ENCODE measurements around the gene MS4A5. TPM values are rescaled to one million over a fixed set of nuclear protein-coding genes. Genes with fewer than 3 reads are reported as not detected.

Gene MS4A5
- total RNA-seq, 4 donors from 2014 or later: not detected

GRCh38 chr11:60393016-60393415 lies 36.4 kb upstream of the MS4A5 start:
- no peaks in the 10 kb centered on the region for H3K4me1 ChIP-seq
- no peaks in the 10 kb centered on the region for H3K27me3 ChIP-seq
- intact Hi-C loops (cut with DNase I; ENCODE audit: low total_unique reads): no loop called here
- no peak overlapping the region for H3K4me3 ChIP-seq
- no peak for TF ChIP-seq CTCF (IDR thresholded peaks at IDR 0.05 in 4 of 5, conservative IDR thresholded peaks at IDR 0.05 in 1 of 5)
- no peak for TF ChIP-seq POLR2A (IDR thresholded peaks at IDR 0.05)
- H3K36me3 ChIP-seq: no peaks in the 10 kb centered on the region
- no peak overlapping the region for H3K27ac ChIP-seq
- no peak for DNase-seq
- in situ Hi-C loops (cut with MboI; ENCODE audit: low sequenced_read_pairs in 4 of 4): no loop called here
- ATAC-seq: no peak
- no peaks in the 10 kb centered on the region for H3K9me3 ChIP-seq

- Histone ChIP-seq H3K9me3 (no peaks in the 10 kb centered on the region), H3K36me3 (no peaks in the 10 kb centered on the region), H3K4me3 (no peak overlapping the region), H3K4me1 (no peaks in the 10 kb centered on the region), H3K27me3 (no peaks in the 10 kb centered on the region), H3K27ac (no peak overlapping the region)
- no peak for ATAC-seq
- TF ChIP-seq CTCF (IDR thresholded peaks at IDR 0.05 in 4 of 5, conservative IDR thresholded peaks at IDR 0.05 in 1 of 5): no peak
- TF ChIP-seq POLR2A (IDR thresholded peaks at IDR 0.05): no peak
- in situ Hi-C loops (cut with MboI; ENCODE audit: low sequenced_read_pairs in 4 of 4): no loop called here
- no peak for DNase-seq
- intact Hi-C loops (cut with DNase I; ENCODE audit: low total_unique reads): no loop called here
These were observed 34.5 kb upstream of the MS4A5 start for GRCh38 chr11:60394666-60395380.

- in situ Hi-C loops (cut with MboI; ENCODE audit: low sequenced_read_pairs in 4 of 4) (no loop called here), intact Hi-C loops (cut with DNase I; ENCODE audit: low total_unique reads) (no loop called here)
- DNase-seq: no peak
- Histone ChIP-seq H3K36me3 (no peaks in the 10 kb centered on the region), H3K4me3 (no peak within 1 kb of the TSS), H3K4me1 (no peaks in the 10 kb centered on the region), H3K9me3 (no peaks in the 10 kb centered on the region), H3K27me3 (no peaks in the 10 kb centered on the region), H3K27ac (no peak within 1 kb of the TSS)
- no peak for ATAC-seq
- TF ChIP-seq POLR2A (IDR thresholded peaks at IDR 0.05) (no peak), CTCF (IDR thresholded peaks at IDR 0.05 in 4 of 5, conservative IDR thresholded peaks at IDR 0.05 in 1 of 5) (no peak)
These were observed 33.0 kb upstream of the MS4A5 start, which contains the start of gene MS4A14 for GRCh38 chr11:60396382-60396781. Gene MS4A14, plus strand, starts transcription at chr11:60396459. Its CDS starts 120 bp downstream, at chr11:60396579.

GRCh38 chr11:60396799-60397198 lies 32.6 kb upstream of the MS4A5 start:
- Histone ChIP-seq H3K4me3 (no peak overlapping the region), H3K4me1 (no peaks in the 10 kb centered on the region), H3K27ac (no peak overlapping the region), H3K9me3 (no peaks in the 10 kb centered on the region), H3K36me3 (no peaks in the 10 kb centered on the region), H3K27me3 (no peaks in the 10 kb centered on the region)
- ATAC-seq (no peak), DNase-seq (no peak)
- in situ Hi-C loops (cut with MboI; ENCODE audit: low sequenced_read_pairs in 4 of 4): no loop called here
- intact Hi-C loops (cut with DNase I; ENCODE audit: low total_unique reads): no loop called here
- TF ChIP-seq POLR2A (IDR thresholded peaks at IDR 0.05) (no peak), CTCF (IDR thresholded peaks at IDR 0.05 in 4 of 5, conservative IDR thresholded peaks at IDR 0.05 in 1 of 5) (no peak)

GRCh38 chr11:60420015-60420414 lies 9.4 kb upstream of the MS4A5 start:
- H3K4me1 ChIP-seq: no peaks in the 10 kb centered on the region

More at GRCh38 chr11:60420015-60420414, 9.4 kb upstream of the MS4A5 start:
- Histone ChIP-seq H3K36me3 (no peaks in the 10 kb centered on the region), H3K4me3 (no peak overlapping the region), H3K27me3 (no peaks in the 10 kb centered on the region), H3K27ac (no peak overlapping the region), H3K9me3 (no peaks in the 10 kb centered on the region)
- in situ Hi-C loops (cut with MboI; ENCODE audit: low sequenced_read_pairs in 4 of 4): no loop called here
- ATAC-seq (no peak), DNase-seq (no peak)
- intact Hi-C loops (cut with DNase I; ENCODE audit: low total_unique reads): no loop called here
- TF ChIP-seq CTCF (IDR thresholded peaks at IDR 0.05 in 4 of 5, conservative IDR thresholded peaks at IDR 0.05 in 1 of 5) (no peak), POLR2A (IDR thresholded peaks at IDR 0.05) (no peak)
